A549 treated with RU486 at 1 μM for 4 hours (cell line): ENCODE measurements around the gene MARK2. TPM values are rescaled to one million over a fixed set of nuclear protein-coding genes. Genes with fewer than 3 reads are reported as not detected.

Experiments
- total RNA-seq: library from RNA; stranded (reverse); fragments of 200-300 nt; extraction: Qiagen RNA extraction; gene quantifications from 5 replicates; pipeline ENCODE4 v1.2.3, GENCODE V29; 2022; ENCODE audit warnings: low read depth

MARK2 gene
- 22.3 to 26.1 TPM (median 23.8 TPM) in 5 replicates for total RNA-seq

GRCh38 chr11:63838678-63839507, at the start of gene MARK2:
TSS of gene MARK2 (plus strand) at chr11:63839110. CDS start at chr11:63839507, 397 bp downstream.

DNA sequence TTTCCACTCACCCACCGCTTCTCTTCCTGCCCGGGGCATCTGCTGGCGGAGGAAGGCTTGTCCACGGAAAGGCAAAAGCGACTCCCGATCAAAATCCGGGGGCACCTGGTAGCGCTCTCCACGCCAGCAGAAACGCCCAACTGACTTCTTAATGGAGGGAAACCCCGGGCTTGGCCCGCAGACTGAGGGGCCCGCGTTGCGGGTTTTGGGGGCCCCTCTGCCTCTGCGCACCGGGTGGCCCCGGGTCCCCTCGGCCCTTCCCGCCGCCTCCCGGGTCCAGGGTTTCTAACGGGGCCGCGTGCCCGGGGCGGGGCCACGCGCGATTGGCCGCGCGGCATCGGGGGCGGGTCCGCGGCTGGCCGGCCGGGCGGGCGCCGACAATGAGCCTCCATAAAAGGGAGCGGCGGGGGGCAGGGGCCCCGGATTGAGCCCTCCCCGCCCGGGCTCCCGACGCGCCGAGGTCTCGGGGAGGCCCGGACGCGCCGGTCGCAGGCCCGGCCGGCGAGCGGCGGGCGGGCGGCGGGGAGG, 25.8 kb upstream of the MARK2 start, which contains the start of gene SPINDOC:
Gene SPINDOC (plus strand): TSS at position 422 of the 528 bp plus-strand sequence. CDS start 231 bp downstream, outside the sequence.

GRCh38 chr11:63916837-63917691, 78.2 kb downstream of the MARK2 start, which contains the start of gene RCOR2:
TSS of gene RCOR2 (minus strand) at chr11:63917164. CDS start at chr11:63916456, 708 bp downstream.

GRCh38 chr11:63938479-63939396, 99.8 kb downstream of the MARK2 start, which contains the start of gene NAA40:
TSS of gene NAA40 (plus strand) at chr11:63939002. CDS start at chr11:63939097, 95 bp downstream.

Other genes starting within 250 kb of the MARK2 start
- 46.0 to 67.6 TPM (median 55.4 TPM) in 5 replicates for gene PLAAT3, start 224.7 kb upstream of the MARK2 start, total RNA-seq
- 28.1 to 33.5 TPM (median 31.4 TPM) in 5 replicates for gene ATL3, start 167.7 kb upstream of the MARK2 start, total RNA-seq
- 80.8 to 111 TPM (median 107 TPM) in 5 replicates for gene RTN3, start 157.6 kb upstream of the MARK2 start, total RNA-seq
- 4.8 to 7.6 TPM (median 7.3 TPM) in 5 replicates for gene ZFTA, start 70.3 kb upstream of the MARK2 start, total RNA-seq
- 31.9 to 56.2 TPM (median 48.0 TPM) in 5 replicates for gene SPINDOC, start 25.7 kb upstream of the MARK2 start, total RNA-seq
- gene RCOR2, start 78.1 kb downstream of the MARK2 start, total RNA-seq = 0.90 to 1.3 TPM (median 0.97 TPM) in 5 replicates
- 14.7 to 18.4 TPM (median 15.6 TPM) in 5 replicates for gene NAA40, start 99.9 kb downstream of the MARK2 start, total RNA-seq
- gene COX8A, start 135.5 kb downstream of the MARK2 start, total RNA-seq = 625 to 1,017 TPM (median 974 TPM) in 5 replicates
- gene OTUB1, start 147.3 kb downstream of the MARK2 start, total RNA-seq = 106 to 132 TPM (median 127 TPM) in 5 replicates
- gene FLRT1, start 196.8 kb downstream of the MARK2 start, total RNA-seq = 0.05 to 0.07 TPM (median 0.06 TPM) in 3 of 5 replicates, not detected in the others